ENCODE measurements around the gene IREB2.

GRCh38 chr15:78524230-78524629 is 86.2 kb downstream of the IREB2 start:
- TF ChIP-seq POLR2A (IDR thresholded peaks at IDR 0.05): no peak
- TF ChIP-seq, protein P1, sequence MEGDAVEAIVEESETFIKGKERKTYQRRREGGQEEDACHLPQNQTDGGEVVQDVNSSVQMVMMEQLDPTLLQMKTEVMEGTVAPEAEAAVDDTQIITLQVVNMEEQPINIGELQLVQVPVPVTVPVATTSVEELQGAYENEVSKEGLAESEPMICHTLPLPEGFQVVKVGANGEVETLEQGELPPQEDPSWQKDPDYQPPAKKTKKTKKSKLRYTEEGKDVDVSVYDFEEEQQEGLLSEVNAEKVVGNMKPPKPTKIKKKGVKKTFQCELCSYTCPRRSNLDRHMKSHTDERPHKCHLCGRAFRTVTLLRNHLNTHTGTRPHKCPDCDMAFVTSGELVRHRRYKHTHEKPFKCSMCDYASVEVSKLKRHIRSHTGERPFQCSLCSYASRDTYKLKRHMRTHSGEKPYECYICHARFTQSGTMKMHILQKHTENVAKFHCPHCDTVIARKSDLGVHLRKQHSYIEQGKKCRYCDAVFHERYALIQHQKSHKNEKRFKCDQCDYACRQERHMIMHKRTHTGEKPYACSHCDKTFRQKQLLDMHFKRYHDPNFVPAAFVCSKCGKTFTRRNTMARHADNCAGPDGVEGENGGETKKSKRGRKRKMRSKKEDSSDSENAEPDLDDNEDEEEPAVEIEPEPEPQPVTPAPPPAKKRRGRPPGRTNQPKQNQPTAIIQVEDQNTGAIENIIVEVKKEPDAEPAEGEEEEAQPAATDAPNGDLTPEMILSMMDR (IDR thresholded peaks at IDR 0.05): no peak
- no peak for TF ChIP-seq EP300 (IDR thresholded peaks at IDR 0.05)

Measured in ovary (tissue), 3 donors.